IMR-90 (cell line): ENCODE measurements around the gene CLPTM1L. TPM values are rescaled to one million over a fixed set of nuclear protein-coding genes. Genes with fewer than 3 reads are reported as not detected.

Experiments
- ATAC-seq: fragments of 200-7000 bp; cut with Tn5 transposase; 2 replicates; pipeline ENCODE4 v1.9.1; 2020; ENCODE audit warnings: low read depth, mild to moderate bottlenecking, moderate library complexity
- BruUV-seq: library from RNA; stranded (reverse); fragments of 400-500 nt; replicated peaks from 2 replicates; lab custom pipeline; 2021; lab: Mats Ljungman, UMichigan
- CTCF ChIA-PET: fragments of 300-600 bp; formaldehyde crosslinking; extraction: SDS; loops from one replicate; lab custom pipeline; 2021; ENCODE audit warnings: antibody characterized with exemption; lab: Yijun Ruan, JAX
- POLR2A ChIA-PET: fragments of 300-600 bp; sonication (Branson Sonifier 250); formaldehyde crosslinking; loops from one replicate; lab custom pipeline; 2022; ENCODE audit warnings: antibody characterized with exemption; ENCODE audit not compliant: unreplicated experiment; lab: Charles Lee
- DNase-seq: peaks from one replicate; pipeline ENCODE4 v3.0.0; 2013
- H2AFZ ChIP-seq: replicated peaks from 2 replicates; pipeline ENCODE3; 2013; ENCODE audit warnings: low read length, mild to moderate bottlenecking; ENCODE audit not compliant: poor library complexity
- H2AK5ac ChIP-seq: 2 replicates; pipeline ENCODE4 v1.6.1; 2013; ENCODE audit warnings: low read depth, low read length, inconsistent platforms
- H2AK9ac ChIP-seq: replicated peaks from 2 replicates; pipeline ENCODE3; 2013; ENCODE audit warnings: mild to moderate bottlenecking, low read depth, low read length, moderate library complexity; ENCODE audit not compliant: poor library complexity
- H2BK120ac ChIP-seq: 2 replicates; pipeline ENCODE4 v1.6.1; 2013; ENCODE audit warnings: low read depth, low read length, inconsistent platforms
- H2BK15ac ChIP-seq: 3 replicates; pipeline ENCODE4 v1.6.1; 2013; ENCODE audit warnings: low read depth, low read length, inconsistent platforms
- H2BK20ac ChIP-seq: 2 replicates; pipeline ENCODE4 v1.6.1; 2013; ENCODE audit warnings: low read depth, mild to moderate bottlenecking, inconsistent platforms, low read length, moderate library complexity
- H2BK5ac ChIP-seq: 2 replicates; pipeline ENCODE4 v1.6.1; 2013; ENCODE audit warnings: mild to moderate bottlenecking, low read depth, low read length, inconsistent platforms; ENCODE audit not compliant: poor library complexity, severe bottlenecking
- H3K14ac ChIP-seq: replicated peaks from 2 replicates; pipeline ENCODE4 v1.6.1; 2013; ENCODE audit warnings: low read depth, low read length, inconsistent platforms
- H3K18ac ChIP-seq: 2 replicates; pipeline ENCODE4 v1.6.1; 2013; ENCODE audit warnings: low read depth, low read length, control low read depth
- H3K23ac ChIP-seq: 2 replicates; pipeline ENCODE4 v1.6.1; 2013; ENCODE audit warnings: low read depth, low read length, inconsistent platforms
- H3K27ac ChIP-seq: 2 replicates; pipeline ENCODE4 v1.5.1; 2013; ENCODE audit warnings: mild to moderate bottlenecking, control low read depth, low read length; ENCODE audit not compliant: insufficient read depth
- H3K27me3 ChIP-seq: 2 replicates; pipeline ENCODE4 v1.6.1; 2013; ENCODE audit warnings: low read length; ENCODE audit not compliant: control insufficient read depth, insufficient read depth
- H3K36me3 ChIP-seq: 2 replicates; pipeline ENCODE4 v1.6.1; 2013; ENCODE audit warnings: low read length, mixed read lengths; ENCODE audit not compliant: control insufficient read depth, insufficient read depth
- H3K4ac ChIP-seq: 2 replicates; pipeline ENCODE4 v1.6.1; 2013; ENCODE audit warnings: low read depth, low read length, inconsistent platforms
- H3K4me1 ChIP-seq: 2 replicates; pipeline ENCODE4 v1.6.1; 2013; ENCODE audit warnings: low read length, mixed read lengths; ENCODE audit not compliant: control insufficient read depth, insufficient read depth
- H3K4me2 ChIP-seq: 2 replicates; pipeline ENCODE4 v1.6.1; 2013; ENCODE audit warnings: low read depth, mild to moderate bottlenecking, control low read depth, low read length, moderate library complexity
- H3K4me3 ChIP-seq: 2 replicates; pipeline ENCODE4 v1.5.1; 2013; ENCODE audit warnings: low read depth, mild to moderate bottlenecking, control low read depth, low read length, moderate library complexity; ENCODE audit not compliant: insufficient read depth
- H3K56ac ChIP-seq: 2 replicates; pipeline ENCODE4 v1.6.1; 2013; ENCODE audit warnings: low read length, inconsistent platforms; ENCODE audit not compliant: insufficient read depth; ENCODE audit errors: extremely low read depth
- H3K79me1 ChIP-seq, 2 experiments: 2 replicates each; pipeline ENCODE4 v1.6.1; 2013; ENCODE audit warnings: low read length in 2 of 2, inconsistent platforms in 1 of 2, low read depth in 1 of 2
- H3K9ac ChIP-seq: 2 replicates; pipeline ENCODE4 v1.6.1; 2013; ENCODE audit warnings: low read depth, low read length, control low read depth
- H3K9me1 ChIP-seq: 2 replicates; pipeline ENCODE4 v1.6.1; 2013; ENCODE audit warnings: low read length, inconsistent platforms; ENCODE audit not compliant: insufficient read depth
- H3K9me3 ChIP-seq: 2 replicates; pipeline ENCODE4 v1.6.1; 2013; ENCODE audit warnings: low read length; ENCODE audit not compliant: control insufficient read depth, insufficient read depth
- H4K20me1 ChIP-seq: 2 replicates; pipeline ENCODE4 v1.6.1; 2013; ENCODE audit warnings: low read length, inconsistent platforms; ENCODE audit not compliant: insufficient read depth
- H4K5ac ChIP-seq: 2 replicates; pipeline ENCODE4 v1.6.1; 2013; ENCODE audit warnings: mild to moderate bottlenecking, low read depth, low read length, control low read depth
- H4K8ac ChIP-seq, 2 experiments: 2 replicates each; pipeline ENCODE4 v1.6.1; 2013; ENCODE audit warnings: low read depth in 2 of 2, low read length in 2 of 2, control low read depth in 1 of 2, inconsistent platforms in 1 of 2
- H4K91ac ChIP-seq: 2 replicates; pipeline ENCODE4 v1.6.1; 2013; ENCODE audit warnings: low read depth, low read length, inconsistent platforms; ENCODE audit not compliant: insufficient read depth
- BHLHE40 ChIP-seq: fragments of 150-350 bp; IDR thresholded peaks from 2 replicates; pipeline ENCODE4 v1.6.1; 2016; ENCODE audit warnings: mild to moderate bottlenecking, low read depth, low read length
- CEBPB ChIP-seq: IDR thresholded peaks from 2 replicates; pipeline ENCODE4 v1.6.1; 2012; ENCODE audit warnings: low read depth, low read length, improper control_type of control experiment
- CHD1 ChIP-seq: IDR thresholded peaks from 2 replicates; pipeline ENCODE4 v1.6.1; 2012; ENCODE audit warnings: low read depth, low read length, improper control_type of control experiment
- FOS ChIP-seq: fragments of 150-350 bp; IDR thresholded peaks from 2 replicates; pipeline ENCODE4 v1.6.1; 2016; ENCODE audit warnings: low read depth, low read length
- MAFK ChIP-seq: IDR thresholded peaks from 2 replicates; pipeline ENCODE4 v1.6.1; 2012; ENCODE audit warnings: low read depth, low read length, improper control_type of control experiment
- MAZ ChIP-seq: IDR thresholded peaks from 2 replicates; pipeline ENCODE4 v1.6.1; 2012; ENCODE audit warnings: low read depth, mild to moderate bottlenecking, low read length, improper control_type of control experiment, moderate library complexity, borderline replicate concordance
- MXI1 ChIP-seq: IDR thresholded peaks from 2 replicates; pipeline ENCODE4 v1.6.1; 2012; ENCODE audit warnings: low read depth, mild to moderate bottlenecking, low read length, moderate library complexity, borderline replicate concordance
- NFE2L2 ChIP-seq: fragments of 150-350 bp; IDR thresholded peaks from 2 replicates; pipeline ENCODE4 v1.6.1; 2016; ENCODE audit warnings: low read depth, mild to moderate bottlenecking, low read length
- POLR2A ChIP-seq: IDR thresholded peaks from 2 replicates; pipeline ENCODE4 v1.6.1; 2012; ENCODE audit warnings: mild to moderate bottlenecking, low read depth, low read length
- RAD21 ChIP-seq: IDR thresholded peaks from 2 replicates; pipeline ENCODE4 v1.6.1; 2012; ENCODE audit warnings: low read length, improper control_type of control experiment
- RCOR1 ChIP-seq: IDR thresholded peaks from 2 replicates; pipeline ENCODE4 v1.6.1; 2012; ENCODE audit warnings: mild to moderate bottlenecking, low read length, improper control_type of control experiment; ENCODE audit not compliant: insufficient replicate concordance
- RFX5 ChIP-seq: IDR thresholded peaks from 2 replicates; pipeline ENCODE4 v1.8.0; 2012; ENCODE audit warnings: low read depth, mild to moderate bottlenecking, low read length, moderate library complexity
- SMC3 ChIP-seq: fragments of 150-350 bp; IDR thresholded peaks from 2 replicates; pipeline ENCODE4 v1.6.1; 2016; ENCODE audit warnings: low read depth, mild to moderate bottlenecking, antibody characterized with exemption, low read length, moderate library complexity
- WGBS, 2 experiments: methylation state at CpG; one replicate each; pipeline versions ENCODE4 v1.1.5 to v1.1.7; 2013; ENCODE audit warnings: missing lambda C conversion rate in 2 of 2; ENCODE audit not compliant: insufficient read length in 1 of 2; ENCODE audit errors: extremely low coverage in 2 of 2; 5-methylcytosine and 5-hydroxymethylcytosine counted together
- dilution Hi-C: fragments of 300-500 bp; cut with HindIII; formaldehyde crosslinking; loops from one replicate; pipeline ENCODE4 v1.14.3; 2018; ENCODE audit warnings: low sequenced_read_pairs; ENCODE audit not compliant: unreplicated experiment
- in situ Hi-C: fragments of 300-500 bp; cut with MboI; formaldehyde crosslinking; loops from 3 replicates; pipeline ENCODE4 v1.14.3; 2019; ENCODE audit warnings: low sequenced_read_pairs, inconsistent platforms, mixed read lengths
- intact Hi-C: fragments of 100-400 bp; cut with micrococcal nuclease; formaldehyde crosslinking; loops from 2 replicates; pipeline ENCODE4 v1.10.0; 2022
- polyA plus RNA-seq, 3 experiments: library from polyadenylated mRNA; depleted of rRNA; stranded (reverse); fragments of >200 nt; gene quantifications; 2 replicates each; pipeline ENCODE4 v1.2.3, GENCODE V29; 2012; ENCODE audit warnings: low replicate concordance in 1 of 3
- total RNA-seq: library from RNA; depleted of rRNA; stranded (reverse); fragments of >200 nt; gene quantifications from 2 replicates; pipeline ENCODE4 v1.2.3, GENCODE V29; 2012
- TF ChIP-seq, protein P1 (sequence below): fragments of 150-350 bp; IDR thresholded peaks from 2 replicates; pipeline ENCODE4 v1.6.1; 2016; ENCODE audit warnings: low read depth, mild to moderate bottlenecking, low read length, moderate library complexity, borderline replicate concordance
- TF ChIP-seq, protein P2 (sequence below): conservative IDR thresholded peaks from 2 replicates; pipeline ENCODE4 v1.5.1; 2012; ENCODE audit warnings: mild to moderate bottlenecking, low read depth, low read length, improper control_type of control experiment
- TF ChIP-seq, protein P3 (sequence below): fragments of 150-350 bp; IDR thresholded peaks from 2 replicates; pipeline ENCODE4 v1.6.1; 2017; ENCODE audit warnings: mild to moderate bottlenecking, antibody characterized with exemption, low read length, low read depth

The CLPTM1L gene
- total and polyA plus RNA-seq, 2 of the 4 experiments (the other 2 are of a cell fraction): 114 to 137 TPM

DNA sequence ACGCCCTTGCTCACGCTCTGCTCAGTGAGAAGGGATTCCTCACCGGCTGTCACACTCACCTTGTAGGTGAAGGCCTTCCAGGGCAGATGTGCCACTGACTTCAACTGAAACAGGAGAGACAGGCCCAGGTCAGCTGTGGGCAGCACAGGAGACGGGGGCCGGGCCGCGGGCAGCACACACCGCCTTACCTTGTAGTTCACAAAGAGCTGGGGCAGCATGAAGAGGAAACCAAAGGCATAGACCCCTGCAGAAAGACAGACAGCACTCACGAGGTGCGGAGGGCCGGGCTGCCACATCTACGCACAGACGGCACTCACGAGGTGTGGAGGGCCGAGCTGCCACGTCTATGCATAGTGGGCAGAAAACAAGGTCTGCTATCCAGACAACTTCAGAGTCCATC is 23.3 kb downstream of the CLPTM1L start:
- Histone ChIP-seq H2AK9ac (no peak overlapping the region), H2AFZ (no peak overlapping the region), H3K36me3 (peaks cover 63% of the 10 kb centered on the region), H3K4me3 (no peak overlapping the region), H4K8ac (no peak overlapping the region), H4K91ac (no peak overlapping the region), H3K4me1 (no peaks in the 10 kb centered on the region), H2BK15ac (no peak overlapping the region), H2BK5ac (no peak overlapping the region), H2BK120ac (no peak overlapping the region), H3K9me3 (no peaks in the 10 kb centered on the region; the same call in 1 of the 2 replicates), H3K14ac (no peak overlapping the region), H3K9me1 (no peaks in the 10 kb centered on the region; the same call in 1 of the 2 replicates), H3K27me3 (no peaks in the 10 kb centered on the region), H3K56ac (no peak overlapping the region), H3K4me2 (no peak overlapping the region), H4K20me1 (no peaks in the 10 kb centered on the region), H3K79me1 (peaks cover 0 to 6% of the 10 kb centered on the region in 2 experiments; a peak in 2 of 4 replicates), H3K18ac (no peak overlapping the region), H2BK20ac (no peak overlapping the region), H2AK5ac (no peak overlapping the region), H3K27ac (no peak overlapping the region), H3K23ac (no peak overlapping the region), H3K4ac (no peak overlapping the region), H4K5ac (no peak overlapping the region), H3K9ac (no peak overlapping the region)
- WGBS, 2 experiments: 98% methylated on average over 13 of the region's 16 CpGs; no CpG with 5 or more reads in 1 of the 2 experiments
- dilution Hi-C loops: no loop called here
- BruUV-seq: no TSS peak
- intact Hi-C loops: no loop called here
- ATAC-seq: no peak
- TF ChIP-seq, protein P1, sequence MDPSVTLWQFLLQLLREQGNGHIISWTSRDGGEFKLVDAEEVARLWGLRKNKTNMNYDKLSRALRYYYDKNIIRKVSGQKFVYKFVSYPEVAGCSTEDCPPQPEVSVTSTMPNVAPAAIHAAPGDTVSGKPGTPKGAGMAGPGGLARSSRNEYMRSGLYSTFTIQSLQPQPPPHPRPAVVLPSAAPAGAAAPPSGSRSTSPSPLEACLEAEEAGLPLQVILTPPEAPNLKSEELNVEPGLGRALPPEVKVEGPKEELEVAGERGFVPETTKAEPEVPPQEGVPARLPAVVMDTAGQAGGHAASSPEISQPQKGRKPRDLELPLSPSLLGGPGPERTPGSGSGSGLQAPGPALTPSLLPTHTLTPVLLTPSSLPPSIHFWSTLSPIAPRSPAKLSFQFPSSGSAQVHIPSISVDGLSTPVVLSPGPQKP: no peak
- TF ChIP-seq RAD21 (no peak), SMC3 (no peak), RFX5 (no peak), FOS (no peak), RCOR1 (no peak), MAZ (no peak), NFE2L2 (no peak), CHD1 (no peak), MAFK (no peak), CEBPB (no peak), MXI1 (no peak), BHLHE40 (no peak), POLR2A (no peak)
- TF ChIP-seq, protein P2, sequence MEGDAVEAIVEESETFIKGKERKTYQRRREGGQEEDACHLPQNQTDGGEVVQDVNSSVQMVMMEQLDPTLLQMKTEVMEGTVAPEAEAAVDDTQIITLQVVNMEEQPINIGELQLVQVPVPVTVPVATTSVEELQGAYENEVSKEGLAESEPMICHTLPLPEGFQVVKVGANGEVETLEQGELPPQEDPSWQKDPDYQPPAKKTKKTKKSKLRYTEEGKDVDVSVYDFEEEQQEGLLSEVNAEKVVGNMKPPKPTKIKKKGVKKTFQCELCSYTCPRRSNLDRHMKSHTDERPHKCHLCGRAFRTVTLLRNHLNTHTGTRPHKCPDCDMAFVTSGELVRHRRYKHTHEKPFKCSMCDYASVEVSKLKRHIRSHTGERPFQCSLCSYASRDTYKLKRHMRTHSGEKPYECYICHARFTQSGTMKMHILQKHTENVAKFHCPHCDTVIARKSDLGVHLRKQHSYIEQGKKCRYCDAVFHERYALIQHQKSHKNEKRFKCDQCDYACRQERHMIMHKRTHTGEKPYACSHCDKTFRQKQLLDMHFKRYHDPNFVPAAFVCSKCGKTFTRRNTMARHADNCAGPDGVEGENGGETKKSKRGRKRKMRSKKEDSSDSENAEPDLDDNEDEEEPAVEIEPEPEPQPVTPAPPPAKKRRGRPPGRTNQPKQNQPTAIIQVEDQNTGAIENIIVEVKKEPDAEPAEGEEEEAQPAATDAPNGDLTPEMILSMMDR: no peak
- TF ChIP-seq, protein P3, sequence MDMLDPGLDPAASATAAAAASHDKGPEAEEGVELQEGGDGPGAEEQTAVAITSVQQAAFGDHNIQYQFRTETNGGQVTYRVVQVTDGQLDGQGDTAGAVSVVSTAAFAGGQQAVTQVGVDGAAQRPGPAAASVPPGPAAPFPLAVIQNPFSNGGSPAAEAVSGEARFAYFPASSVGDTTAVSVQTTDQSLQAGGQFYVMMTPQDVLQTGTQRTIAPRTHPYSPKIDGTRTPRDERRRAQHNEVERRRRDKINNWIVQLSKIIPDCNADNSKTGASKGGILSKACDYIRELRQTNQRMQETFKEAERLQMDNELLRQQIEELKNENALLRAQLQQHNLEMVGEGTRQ: no peak
- in situ Hi-C loops: no loop called here
- DNase-seq: no peak
- ChIA-PET CTCF (no interaction called here), POLR2A (no interaction called here)
